HepG2 (cell line): Measurements from ENCODE around the gene TTC28. TPM values are rescaled to one million over a fixed set of nuclear protein-coding genes. Genes with fewer than 3 reads are reported as not detected.

Source experiments
- ATAC-seq: fragments of 200-7000 bp; cut with Tn5 transposase; 3 replicates; pipeline ENCODE4 v1.9.1; 2020; ENCODE audit warnings: mild to moderate bottlenecking, moderate library complexity
- BruUV-seq: library from RNA; stranded (reverse); fragments of 400-500 nt; replicated peaks from 2 replicates; lab custom pipeline; 2021; lab: Mats Ljungman, UMichigan
- CTCF ChIA-PET: fragments of 300-600 bp; formaldehyde crosslinking; extraction: SDS; loops from one replicate; lab custom pipeline; 2021; ENCODE audit warnings: low total read pairs, inconsistent platforms, low intra/inter-chr PET ratio; lab: Yijun Ruan, JAX
- POLR2A ChIA-PET: fragments of 350-600 bp; sonication (Branson Sonifier 250); formaldehyde crosslinking; loops from one replicate; lab custom pipeline; 2020; ENCODE audit warnings: antibody characterized with exemption, inconsistent platforms; lab: Yijun Ruan, JAX
- DNase-seq: peaks from one replicate; pipeline ENCODE4 v3.0.0-alpha.2; 2015; ENCODE audit warnings: low spot score
- FAIRE-seq: peaks from 3 replicates; lab custom pipeline; 2011; peaks lifted over from hg19 to GRCh38; lab: Jason Lieb, UNC
- H2AFZ ChIP-seq: one replicate; pipeline ENCODE4 v1.6.1; 2011; ENCODE audit warnings: low read length, inconsistent platforms
- H3K27ac ChIP-seq: fragments of 300-600 bp; 3 replicates; pipeline ENCODE4 v1.8.0; 2011; ENCODE audit warnings: mixed run types, mild to moderate bottlenecking, mixed read lengths, low read length, inconsistent platforms; ENCODE audit not compliant: insufficient read depth; ENCODE audit errors: extremely low read length
- H3K27me3 ChIP-seq, 2 experiments: fragments of 200-600 bp in 1 of 2; 2 replicates in 1 of 2; 3 replicates in 1 of 2; pipeline versions ENCODE4 v1.6.0 to v1.8.0; 2011; ENCODE audit warnings: low read length in 2 of 2, mild to moderate bottlenecking in 2 of 2, moderate library complexity in 2 of 2, inconsistent platforms in 1 of 2; ENCODE audit not compliant: insufficient read depth in 2 of 2, control insufficient read depth in 1 of 2
- H3K36me3 ChIP-seq, 2 experiments: fragments of 200-600 bp in 1 of 2; replicated peaks in 1 of 2; 2 replicates in 1 of 2; 3 replicates in 1 of 2; pipeline versions ENCODE4 v1.5.1 to v1.8.0; 2011; ENCODE audit warnings: low read length in 2 of 2, inconsistent platforms in 1 of 2; ENCODE audit not compliant: insufficient read depth in 2 of 2, control insufficient read depth in 1 of 2
- H3K4me1 ChIP-seq: 2 replicates; pipeline ENCODE4 v1.5.1; 2012; ENCODE audit warnings: low read length, inconsistent platforms; ENCODE audit not compliant: insufficient read depth
- H3K4me2 ChIP-seq: 2 replicates; pipeline ENCODE4 v1.6.0; 2011; ENCODE audit warnings: low read depth, low read length, inconsistent platforms
- H3K4me3 ChIP-seq, 3 experiments: fragments of 200-600 bp in 1 of 3; sonication (generic), shearing (Covaris generic) in 1 of 3; replicated peaks in 1 of 3; 2 replicates each; pipeline ENCODE4 v1.5.1; 2011 to 2016; ENCODE audit warnings: low read length in 3 of 3, inconsistent platforms in 2 of 3, low read depth in 2 of 3, mild to moderate bottlenecking in 2 of 3, control low read depth in 1 of 3, mixed read lengths in 1 of 3; ENCODE audit not compliant: insufficient read depth in 1 of 3
- H3K79me2 ChIP-seq: one replicate; pipeline ENCODE4 v1.6.1; 2011; ENCODE audit warnings: low read length, inconsistent platforms; ENCODE audit not compliant: insufficient read depth
- H3K9ac ChIP-seq: 2 replicates; pipeline ENCODE4 v1.6.0; 2011; ENCODE audit warnings: mild to moderate bottlenecking, low read depth, low read length, inconsistent platforms; ENCODE audit not compliant: insufficient read depth
- H3K9me3 ChIP-seq: 2 replicates; pipeline ENCODE4 v1.5.1; 2012; ENCODE audit warnings: mild to moderate bottlenecking, low read length
- H4K20me1 ChIP-seq: 2 replicates; pipeline ENCODE4 v1.6.0; 2011; ENCODE audit warnings: inconsistent platforms, mild to moderate bottlenecking, low read length, moderate library complexity; ENCODE audit not compliant: insufficient read depth
- EP300 ChIP-seq, 3 experiments: sonication (generic) in 1 of 3; formaldehyde crosslinking in 1 of 3; IDR thresholded peaks; 2 replicates each; pipeline versions ENCODE4 v1.5.1 to v1.6.1; 2011 to 2020; ENCODE audit warnings: low read depth in 2 of 3, low read length in 2 of 3, borderline replicate concordance in 1 of 3, improper control_type of control experiment in 1 of 3, mild to moderate bottlenecking in 1 of 3, missing genetic modification reagents in 1 of 3, moderate library complexity in 1 of 3
- NFKB2 ChIP-seq: sonication (generic); formaldehyde crosslinking; IDR thresholded peaks from 2 replicates; pipeline ENCODE4 v1.4.0; 2020; ENCODE audit warnings: missing genetic modification reagents, borderline replicate concordance
- SIX4 ChIP-seq: sonication (generic); formaldehyde crosslinking; IDR thresholded peaks from 2 replicates; pipeline ENCODE4 v1.4.0; 2020; ENCODE audit warnings: missing genetic modification reagents
- STAG1 ChIP-seq: sonication (generic); formaldehyde crosslinking; IDR thresholded peaks from 2 replicates; pipeline ENCODE4 v1.4.0; 2020; ENCODE audit warnings: missing genetic modification reagents
- ZNF230 ChIP-seq: sonication (generic); formaldehyde crosslinking; IDR thresholded peaks from 2 replicates; pipeline ENCODE4 v1.4.0; 2020; ENCODE audit warnings: mild to moderate bottlenecking, missing genetic modification reagents
- ZNF335 ChIP-seq: sonication (generic); formaldehyde crosslinking; IDR thresholded peaks from 2 replicates; pipeline ENCODE4 v1.4.0; 2020; ENCODE audit warnings: missing genetic modification reagents
- ZNF501 ChIP-seq: sonication (generic); formaldehyde crosslinking; IDR thresholded peaks from 2 replicates; pipeline ENCODE4 v1.5.1; 2020; ENCODE audit warnings: mild to moderate bottlenecking, moderate library complexity, missing genetic modification reagents
- ZNF615 ChIP-seq: sonication (generic); formaldehyde crosslinking; IDR thresholded peaks from 2 replicates; pipeline ENCODE4 v1.5.0; 2020; ENCODE audit warnings: mild to moderate bottlenecking, missing genetic modification reagents, borderline replicate concordance
- ZNF788 ChIP-seq: sonication (generic); formaldehyde crosslinking; IDR thresholded peaks from 2 replicates; pipeline ENCODE4 v1.5.0; 2020; ENCODE audit warnings: mild to moderate bottlenecking, missing genetic modification reagents, borderline replicate concordance
- ZSCAN29 ChIP-seq: sonication (generic); formaldehyde crosslinking; conservative IDR thresholded peaks from 2 replicates; pipeline ENCODE4 v1.4.0; 2020; ENCODE audit warnings: mild to moderate bottlenecking, missing genetic modification reagents
- WGBS: methylation state at CpG from one replicate; pipeline ENCODE4 v1.1.6; 2017; ENCODE audit warnings: low lambda C conversion rate; 5-methylcytosine and 5-hydroxymethylcytosine counted together
- in situ Hi-C: cut with HindIII; loops from 2 replicates; pipeline ENCODE4 v1.10.0; 2017; ENCODE audit warnings: low pct_unique_long_range_greater_than_20kb; ENCODE audit not compliant: extremely low pct_ligation_motif_present
- intact Hi-C: fragments of 100-400 bp; cut with micrococcal nuclease; formaldehyde crosslinking; loops from one replicate; pipeline ENCODE4 v1.10.0; 2022; ENCODE audit not compliant: unreplicated experiment
- polyA plus RNA-seq, 8 experiments: library from polyadenylated mRNA; depleted of rRNA in 3 of 8; stranded (reverse) in 7 of 8; unstranded in 1 of 8; fragments of >200 nt; fragmentation: Illumina TruSeq in 4 of 8; extraction: Trizol in 4 of 8; gene quantifications; 2 replicates each; pipeline versions ENCODE4 v1.2.1 to v1.2.3, GENCODE V29; 2011 to 2016; ENCODE audit warnings: low read depth in 4 of 8, missing spikeins in 1 of 8, mixed read lengths in 1 of 8; ENCODE audit not compliant: insufficient read depth in 1 of 8
- total RNA-seq, 5 experiments: library from RNA; depleted of rRNA; stranded (reverse); fragments of >200 nt; fragmentation: Illumina TruSeq; extraction: Trizol; gene quantifications; 2 replicates each; pipeline ENCODE4 v1.2.3, GENCODE V29; 2016; ENCODE audit warnings: low read depth in 1 of 5
- TF ChIP-seq, protein P1 (sequence below): sonication (generic); formaldehyde crosslinking; IDR thresholded peaks from 2 replicates; pipeline ENCODE4 v1.4.0; 2020; ENCODE audit warnings: missing genetic modification reagents
- TF ChIP-seq, protein P2 (sequence below): sonication (generic); formaldehyde crosslinking; IDR thresholded peaks from 2 replicates; pipeline ENCODE4 v1.5.0; 2020; ENCODE audit warnings: mild to moderate bottlenecking, missing genetic modification reagents
- TF ChIP-seq, protein P3 (sequence below): sonication (generic); formaldehyde crosslinking; IDR thresholded peaks from 2 replicates; pipeline ENCODE4 v1.4.0; 2020; ENCODE audit warnings: mild to moderate bottlenecking, missing genetic modification reagents, borderline replicate concordance

TTC28 gene
- total and polyA plus RNA-seq, 2 of the 13 experiments (the other 11 are each of a cell fraction or from before 2014, with no cell fraction given) = 4.2 to 13.1 TPM

- H3K4me1 ChIP-seq = peaks cover 23% of the 10 kb centered on the region
- no peak overlapping the region for H3K27ac ChIP-seq
- H3K27me3 ChIP-seq = no peaks in the 10 kb centered on the region
- ATAC-seq = no peak
- no peak overlapping the region for H3K4me2 ChIP-seq
- H4K20me1 ChIP-seq = no peaks in the 10 kb centered on the region
- no peak for DNase-seq
- ChIA-PET POLR2A (no interaction called here), CTCF (no interaction called here)
- no peak overlapping the region for H3K9ac ChIP-seq
- no peaks in the 10 kb centered on the region for H3K36me3 ChIP-seq
- WGBS = 78% methylated on average over 2 of the region's 2 CpGs
- no peaks in the 10 kb centered on the region for H3K9me3 ChIP-seq
- H2AFZ ChIP-seq = no peak overlapping the region
- intact Hi-C loops (no loop called here), in situ Hi-C loops (no loop called here)
- H3K4me3 ChIP-seq = no peak overlapping the region
- H3K79me2 ChIP-seq = no peaks in the 10 kb centered on the region
- FAIRE-seq = no peak
- no TSS peak for BruUV-seq
- TF ChIP-seq STAG1 (CRISPR knock-in tag) (no peak), ZNF230 (no peak), ZSCAN29 (CRISPR knock-in tag) (no peak), ZNF335 (CRISPR knock-in tag) (no peak), SIX4 (CRISPR knock-in tag) (no peak), EP300 (IDR thresholded peaks at IDR 0.05; ENCODE audit: low read depth in 2 of 2, low read length in 2 of 2) (no peak), EP300 (CRISPR knock-in tag; IDR thresholded peaks at IDR 0.05; ENCODE audit: borderline replicate concordance) (no peak), ZNF788 (CRISPR knock-in tag) (no peak), ZNF615 (CRISPR knock-in tag) (no peak), NFKB2 (no peak), ZNF501 (no peak)
- TF ChIP-seq, protein P1, sequence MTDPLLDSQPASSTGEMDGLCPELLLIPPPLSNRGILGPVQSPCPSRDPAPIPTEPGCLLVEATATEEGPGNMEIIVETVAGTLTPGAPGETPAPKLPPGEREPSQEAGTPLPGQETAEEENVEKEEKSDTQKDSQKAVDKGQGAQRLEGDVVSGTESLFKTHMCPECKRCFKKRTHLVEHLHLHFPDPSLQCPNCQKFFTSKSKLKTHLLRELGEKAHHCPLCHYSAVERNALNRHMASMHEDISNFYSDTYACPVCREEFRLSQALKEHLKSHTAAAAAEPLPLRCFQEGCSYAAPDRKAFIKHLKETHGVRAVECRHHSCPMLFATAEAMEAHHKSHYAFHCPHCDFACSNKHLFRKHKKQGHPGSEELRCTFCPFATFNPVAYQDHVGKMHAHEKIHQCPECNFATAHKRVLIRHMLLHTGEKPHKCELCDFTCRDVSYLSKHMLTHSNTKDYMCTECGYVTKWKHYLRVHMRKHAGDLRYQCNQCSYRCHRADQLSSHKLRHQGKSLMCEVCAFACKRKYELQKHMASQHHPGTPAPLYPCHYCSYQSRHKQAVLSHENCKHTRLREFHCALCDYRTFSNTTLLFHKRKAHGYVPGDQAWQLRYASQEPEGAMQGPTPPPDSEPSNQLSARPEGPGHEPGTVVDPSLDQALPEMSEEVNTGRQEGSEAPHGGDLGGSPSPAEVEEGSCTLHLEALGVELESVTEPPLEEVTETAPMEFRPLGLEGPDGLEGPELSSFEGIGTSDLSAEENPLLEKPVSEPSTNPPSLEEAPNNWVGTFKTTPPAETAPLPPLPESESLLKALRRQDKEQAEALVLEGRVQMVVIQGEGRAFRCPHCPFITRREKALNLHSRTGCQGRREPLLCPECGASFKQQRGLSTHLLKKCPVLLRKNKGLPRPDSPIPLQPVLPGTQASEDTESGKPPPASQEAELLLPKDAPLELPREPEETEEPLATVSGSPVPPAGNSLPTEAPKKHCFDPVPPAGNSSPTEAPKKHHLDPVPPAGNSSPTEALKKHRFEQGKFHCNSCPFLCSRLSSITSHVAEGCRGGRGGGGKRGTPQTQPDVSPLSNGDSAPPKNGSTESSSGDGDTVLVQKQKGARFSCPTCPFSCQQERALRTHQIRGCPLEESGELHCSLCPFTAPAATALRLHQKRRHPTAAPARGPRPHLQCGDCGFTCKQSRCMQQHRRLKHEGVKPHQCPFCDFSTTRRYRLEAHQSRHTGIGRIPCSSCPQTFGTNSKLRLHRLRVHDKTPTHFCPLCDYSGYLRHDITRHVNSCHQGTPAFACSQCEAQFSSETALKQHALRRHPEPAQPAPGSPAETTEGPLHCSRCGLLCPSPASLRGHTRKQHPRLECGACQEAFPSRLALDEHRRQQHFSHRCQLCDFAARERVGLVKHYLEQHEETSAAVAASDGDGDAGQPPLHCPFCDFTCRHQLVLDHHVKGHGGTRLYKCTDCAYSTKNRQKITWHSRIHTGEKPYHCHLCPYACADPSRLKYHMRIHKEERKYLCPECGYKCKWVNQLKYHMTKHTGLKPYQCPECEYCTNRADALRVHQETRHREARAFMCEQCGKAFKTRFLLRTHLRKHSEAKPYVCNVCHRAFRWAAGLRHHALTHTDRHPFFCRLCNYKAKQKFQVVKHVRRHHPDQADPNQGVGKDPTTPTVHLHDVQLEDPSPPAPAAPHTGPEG (CRISPR knock-in tag) = no peak
- TF ChIP-seq, protein P2, sequence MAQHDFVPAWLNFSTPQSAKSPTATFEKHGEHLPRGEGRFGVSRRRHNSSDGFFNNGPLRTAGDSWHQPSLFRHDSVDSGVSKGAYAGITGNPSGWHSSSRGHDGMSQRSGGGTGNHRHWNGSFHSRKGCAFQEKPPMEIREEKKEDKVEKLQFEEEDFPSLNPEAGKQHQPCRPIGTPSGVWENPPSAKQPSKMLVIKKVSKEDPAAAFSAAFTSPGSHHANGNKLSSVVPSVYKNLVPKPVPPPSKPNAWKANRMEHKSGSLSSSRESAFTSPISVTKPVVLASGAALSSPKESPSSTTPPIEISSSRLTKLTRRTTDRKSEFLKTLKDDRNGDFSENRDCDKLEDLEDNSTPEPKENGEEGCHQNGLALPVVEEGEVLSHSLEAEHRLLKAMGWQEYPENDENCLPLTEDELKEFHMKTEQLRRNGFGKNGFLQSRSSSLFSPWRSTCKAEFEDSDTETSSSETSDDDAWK = no peak
- TF ChIP-seq, protein P3, sequence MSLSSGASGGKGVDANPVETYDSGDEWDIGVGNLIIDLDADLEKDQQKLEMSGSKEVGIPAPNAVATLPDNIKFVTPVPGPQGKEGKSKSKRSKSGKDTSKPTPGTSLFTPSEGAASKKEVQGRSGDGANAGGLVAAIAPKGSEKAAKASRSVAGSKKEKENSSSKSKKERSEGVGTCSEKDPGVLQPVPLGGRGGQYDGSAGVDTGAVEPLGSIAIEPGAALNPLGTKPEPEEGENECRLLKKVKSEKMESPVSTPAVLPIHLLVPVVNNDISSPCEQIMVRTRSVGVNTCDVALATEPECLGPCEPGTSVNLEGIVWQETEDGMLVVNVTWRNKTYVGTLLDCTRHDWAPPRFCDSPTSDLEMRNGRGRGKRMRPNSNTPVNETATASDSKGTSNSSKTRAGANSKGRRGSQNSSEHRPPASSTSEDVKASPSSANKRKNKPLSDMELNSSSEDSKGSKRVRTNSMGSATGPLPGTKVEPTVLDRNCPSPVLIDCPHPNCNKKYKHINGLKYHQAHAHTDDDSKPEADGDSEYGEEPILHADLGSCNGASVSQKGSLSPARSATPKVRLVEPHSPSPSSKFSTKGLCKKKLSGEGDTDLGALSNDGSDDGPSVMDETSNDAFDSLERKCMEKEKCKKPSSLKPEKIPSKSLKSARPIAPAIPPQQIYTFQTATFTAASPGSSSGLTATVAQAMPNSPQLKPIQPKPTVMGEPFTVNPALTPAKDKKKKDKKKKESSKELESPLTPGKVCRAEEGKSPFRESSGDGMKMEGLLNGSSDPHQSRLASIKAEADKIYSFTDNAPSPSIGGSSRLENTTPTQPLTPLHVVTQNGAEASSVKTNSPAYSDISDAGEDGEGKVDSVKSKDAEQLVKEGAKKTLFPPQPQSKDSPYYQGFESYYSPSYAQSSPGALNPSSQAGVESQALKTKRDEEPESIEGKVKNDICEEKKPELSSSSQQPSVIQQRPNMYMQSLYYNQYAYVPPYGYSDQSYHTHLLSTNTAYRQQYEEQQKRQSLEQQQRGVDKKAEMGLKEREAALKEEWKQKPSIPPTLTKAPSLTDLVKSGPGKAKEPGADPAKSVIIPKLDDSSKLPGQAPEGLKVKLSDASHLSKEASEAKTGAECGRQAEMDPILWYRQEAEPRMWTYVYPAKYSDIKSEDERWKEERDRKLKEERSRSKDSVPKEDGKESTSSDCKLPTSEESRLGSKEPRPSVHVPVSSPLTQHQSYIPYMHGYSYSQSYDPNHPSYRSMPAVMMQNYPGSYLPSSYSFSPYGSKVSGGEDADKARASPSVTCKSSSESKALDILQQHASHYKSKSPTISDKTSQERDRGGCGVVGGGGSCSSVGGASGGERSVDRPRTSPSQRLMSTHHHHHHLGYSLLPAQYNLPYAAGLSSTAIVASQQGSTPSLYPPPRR (CRISPR knock-in tag) = no peak
These were observed 433.2 kb downstream of the TTC28 start for GRCh38 chr22:28246397-28246796.
